ENCODE measurements around the gene RASAL3.

- TF ChIP-seq CTCF (IDR thresholded peaks at IDR 0.05) (no peak), POLR2AphosphoS5 (IDR thresholded peaks at IDR 0.05) (no peak)
These were observed 23.0 kb downstream of the RASAL3 start for GRCh38 chr19:15441317-15441716.
